ENCODE data around the gene AQR. TPM values are rescaled to one million over a fixed set of nuclear protein-coding genes. Genes with fewer than 3 reads are reported as not detected.

AQR gene
- total RNA-seq, 1 donor from 2014 or later, result 38.0 TPM

GRCh38 chr15:35003928-35004327 lies 34.4 kb upstream of the AQR start:
- H3K27me3 Mint-ChIP-seq, result no peaks in the 10 kb centered on the region
- H3K4me1 Mint-ChIP-seq (ENCODE audit: unreplicated experiment), result peaks cover 7% of the 10 kb centered on the region
- TF ChIP-seq CTCF (conservative IDR thresholded peaks at IDR 0.05), result no peak
- H3K27ac Mint-ChIP-seq, result no peak overlapping the region
- no peak for DNase-seq (ENCODE audit: extremely low spot score, unreplicated experiment)
- no peaks in the 10 kb centered on the region for H3K36me3 Mint-ChIP-seq
- H3K4me3 Mint-ChIP-seq, result no peak overlapping the region
- H3K9me3 Mint-ChIP-seq, result no peaks in the 10 kb centered on the region

- Mint-ChIP-seq H3K4me1 (ENCODE audit: unreplicated experiment) (peaks cover 7% of the 10 kb centered on the region), H3K27ac (no peak overlapping the region), H3K4me3 (no peak overlapping the region), H3K9me3 (no peaks in the 10 kb centered on the region), H3K27me3 (no peaks in the 10 kb centered on the region), H3K36me3 (no peaks in the 10 kb centered on the region)
- TF ChIP-seq CTCF (conservative IDR thresholded peaks at IDR 0.05), result no peak
- no peak for DNase-seq (ENCODE audit: extremely low spot score, unreplicated experiment)
Measured at GRCh38 chr15:35000511-35000910, 31.0 kb upstream of the AQR start.

DNA sequence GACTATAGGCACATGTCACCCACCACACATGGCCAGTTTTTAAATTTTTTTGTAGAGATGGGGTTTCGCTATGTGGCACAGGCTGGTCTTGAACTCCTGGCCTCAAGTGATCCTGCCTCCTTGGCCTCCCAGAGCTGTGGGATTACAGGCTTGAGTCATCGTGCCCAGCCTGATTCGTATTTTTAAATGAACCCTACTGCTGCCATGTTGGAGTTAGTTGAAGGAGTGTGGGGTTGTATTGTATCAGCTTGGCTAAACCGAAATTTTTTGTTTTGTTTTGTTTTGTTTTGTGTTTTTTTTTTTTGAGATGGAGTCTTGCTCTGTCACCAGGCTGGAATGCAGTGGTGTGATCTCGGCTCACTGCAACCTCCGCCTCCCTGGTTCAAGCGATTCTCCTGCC lies 30.4 kb upstream of the AQR start:
- TF ChIP-seq CTCF (conservative IDR thresholded peaks at IDR 0.05), result no peak
- Mint-ChIP-seq H3K27me3 (no peaks in the 10 kb centered on the region), H3K9me3 (no peaks in the 10 kb centered on the region), H3K36me3 (no peaks in the 10 kb centered on the region), H3K4me1 (ENCODE audit: unreplicated experiment) (peaks cover 7% of the 10 kb centered on the region), H3K27ac (no peak overlapping the region), H3K4me3 (no peak overlapping the region)
- no peak for DNase-seq (ENCODE audit: extremely low spot score, unreplicated experiment)

GRCh38 chr15:34994925-34995324 lies 25.4 kb upstream of the AQR start:
- TF ChIP-seq CTCF (conservative IDR thresholded peaks at IDR 0.05), result no peak
- Mint-ChIP-seq H3K27me3 (no peaks in the 10 kb centered on the region), H3K4me3 (no peak overlapping the region), H3K27ac (no peak overlapping the region), H3K4me1 (ENCODE audit: unreplicated experiment) (peaks cover 5% of the 10 kb centered on the region), H3K9me3 (no peaks in the 10 kb centered on the region), H3K36me3 (no peaks in the 10 kb centered on the region)
- DNase-seq (ENCODE audit: extremely low spot score, unreplicated experiment), result no peak

DNA sequence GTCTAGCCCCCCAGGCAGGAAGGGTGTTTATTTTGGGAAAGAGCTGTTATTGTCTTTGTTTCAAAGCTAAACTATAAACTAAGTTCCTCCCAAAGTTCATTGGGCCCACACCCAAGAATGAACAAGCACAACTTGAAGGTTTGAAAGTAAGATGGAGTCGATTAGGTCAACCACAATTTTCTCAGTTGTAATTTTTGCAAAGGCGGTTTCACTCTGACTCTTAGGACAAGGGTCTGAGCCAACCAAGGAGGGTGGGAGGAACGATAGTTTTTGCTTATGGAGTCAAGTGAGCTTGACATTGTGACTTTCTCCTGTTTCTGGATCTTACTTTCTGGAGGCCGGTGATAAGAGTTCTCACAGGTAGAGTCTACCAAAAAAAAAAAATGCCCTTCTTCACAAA lies 24.3 kb upstream of the AQR start:
- no peak for DNase-seq (ENCODE audit: extremely low spot score, unreplicated experiment)
- TF ChIP-seq CTCF (conservative IDR thresholded peaks at IDR 0.05), result no peak
- no peak overlapping the region for H3K27ac Mint-ChIP-seq
- no peaks in the 10 kb centered on the region for H3K36me3 Mint-ChIP-seq
- H3K4me1 Mint-ChIP-seq (ENCODE audit: unreplicated experiment), result peaks cover 5% of the 10 kb centered on the region
- H3K27me3 Mint-ChIP-seq, result no peaks in the 10 kb centered on the region
- no peak overlapping the region for H3K4me3 Mint-ChIP-seq
- no peaks in the 10 kb centered on the region for H3K9me3 Mint-ChIP-seq

DNA sequence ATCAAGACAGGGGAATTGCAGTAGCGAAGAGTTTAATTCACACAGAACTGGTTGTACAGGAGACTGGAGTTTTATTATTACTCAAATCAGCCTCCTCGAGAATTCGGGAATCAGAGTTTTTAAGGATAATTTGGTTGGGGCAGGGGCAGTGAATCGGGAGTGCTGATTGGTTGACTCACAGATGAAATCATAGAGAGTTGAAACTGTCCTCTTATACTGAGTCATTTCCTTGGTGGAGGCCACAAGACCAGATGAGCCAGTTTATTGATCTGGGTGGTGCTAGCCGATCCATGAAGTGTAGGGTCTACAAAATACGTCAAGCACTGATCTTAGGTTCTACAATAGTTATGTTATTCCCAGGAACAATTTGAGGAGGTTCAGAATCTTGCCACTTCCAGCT lies 23.9 kb upstream of the AQR start:
- no peaks in the 10 kb centered on the region for H3K27me3 Mint-ChIP-seq
- TF ChIP-seq CTCF (conservative IDR thresholded peaks at IDR 0.05), result no peak
- H3K4me3 Mint-ChIP-seq, result no peak overlapping the region
- DNase-seq (ENCODE audit: extremely low spot score, unreplicated experiment), result no peak
- no peaks in the 10 kb centered on the region for H3K36me3 Mint-ChIP-seq
- H3K27ac Mint-ChIP-seq, result no peak overlapping the region
- H3K4me1 Mint-ChIP-seq (ENCODE audit: unreplicated experiment), result peaks cover 5% of the 10 kb centered on the region
- no peaks in the 10 kb centered on the region for H3K9me3 Mint-ChIP-seq

Measured in type B pancreatic cell (in vitro differentiated cells).